Cardiac fibroblast (primary cell): ENCODE results near the gene PLEKHA8.

Experiments
- DNase-seq, 2 donors: peaks; one replicate each; pipeline versions ENCODE4 v3.0.0 to v3.0.0-alpha.2; 2010; ENCODE audit warnings: low read depth in 2 of 2
- H3K4me3 ChIP-seq, 2 donors: replicated peaks in 1 of 2; 1 replicate in 1 of 2; 2 replicates in 1 of 2; pipeline ENCODE4 v1.5.1; 2011; ENCODE audit warnings: low read depth in 2 of 2, low read length in 2 of 2, mild to moderate bottlenecking in 2 of 2, moderate library complexity in 1 of 2
- CTCF ChIP-seq: IDR thresholded peaks from one replicate; pipeline ENCODE4 v1.5.1; 2011; ENCODE audit warnings: low read depth, mild to moderate bottlenecking, low read length, inconsistent platforms

Gene PLEKHA8

GRCh38 chr7:30117896-30118295 is 89.7 kb downstream of the PLEKHA8 start:
- no peak overlapping the region for H3K4me3 ChIP-seq
- DNase-seq, result no peak
- TF ChIP-seq CTCF, result no peak

GRCh38 chr7:30119890-30120577 is 91.8 kb downstream of the PLEKHA8 start:
- TF ChIP-seq CTCF, result no peak
- no peak for DNase-seq
- no peak overlapping the region for H3K4me3 ChIP-seq

- peak overlapping the region; percentile 54 to 81 for H3K4me3 ChIP-seq
- no peak for DNase-seq
- TF ChIP-seq CTCF, result no peak
Measured at GRCh38 chr7:30133736-30134610, 105.8 kb downstream of the PLEKHA8 start.

GRCh38 chr7:30134611-30135300 is 106.5 kb downstream of the PLEKHA8 start, which contains the start of gene MTURN:
Gene MTURN (plus strand): TSS chr7:30134986. CDS start chr7:30135137, 151 bp downstream.
- peak within 1 kb of the TSS; percentile 81 to 94 for H3K4me3 ChIP-seq
- TF ChIP-seq CTCF, result no peak
- DNase-seq, result peak; percentile 79 to 80

GRCh38 chr7:30135301-30136116 is 107.3 kb downstream of the PLEKHA8 start:
- H3K4me3 ChIP-seq, result peak overlapping the region; percentile 81 to 94
- no peak for TF ChIP-seq CTCF
- DNase-seq, result peak; percentile 60 to 75
